Cardiac muscle cell (in vitro differentiated cells and primary cell): ENCODE results near the gene SELENOM. TPM values are rescaled to one million over a fixed set of nuclear protein-coding genes. Genes with fewer than 3 reads are reported as not detected.
A peak's percentile ranks its signal among the peaks of the same experiment; 100 is the strongest.

Source experiments
- DNase-seq, 2 donors: peaks; one replicate each; pipeline versions ENCODE4 v3.0.0 to v3.0.0-alpha.2; 2010 to 2017; ENCODE audit warnings: low read depth in 1 of 2, low spot score in 1 of 2
- H3K27ac ChIP-seq: fragments of 200-600 bp; sonication (generic); 2 replicates; pipeline ENCODE4 v1.5.1; 2016
- H3K27me3 ChIP-seq: fragments of 200-600 bp; sonication (generic); 2 replicates; pipeline ENCODE4 v1.6.0; 2016; ENCODE audit warnings: control low read depth
- H3K36me3 ChIP-seq: fragments of 200-600 bp; sonication (generic); 2 replicates; pipeline ENCODE4 v1.5.1; 2016; ENCODE audit warnings: control low read depth
- H3K4me1 ChIP-seq: fragments of 200-600 bp; sonication (generic); 2 replicates; pipeline ENCODE4 v1.8.1; 2017; ENCODE audit warnings: low read depth, mild to moderate bottlenecking, mixed run types
- H3K4me3 ChIP-seq: fragments of 200-600 bp; sonication (generic); 2 replicates; pipeline ENCODE4 v1.5.1; 2016; ENCODE audit warnings: mild to moderate bottlenecking
- H3K9me3 ChIP-seq: fragments of 200-600 bp; sonication (generic); 2 replicates; pipeline ENCODE4 v1.5.1; 2017; ENCODE audit warnings: low read depth, mild to moderate bottlenecking, control low read depth
- CTCF ChIP-seq: IDR thresholded peaks from 2 replicates; pipeline ENCODE4 v1.5.1; 2012; ENCODE audit warnings: low read depth, mild to moderate bottlenecking, low read length
- polyA plus RNA-seq: library from polyadenylated mRNA; unstranded; fragments of >200 nt; fragmentation: Nextera tagmentation; extraction: Ambion mirVana; gene quantifications from 2 replicates; pipeline ENCODE4 v1.2.1, GENCODE V29; 2016
- total RNA-seq: library from RNA; depleted of rRNA; stranded (reverse); fragments of >200 nt; gene quantifications from 2 replicates; pipeline ENCODE4 v1.2.3, GENCODE V29; 2016

The SELENOM gene
- total and polyA plus RNA-seq, 2 experiments from 2014 or later, result 84.0 to 88.8 TPM

DNA sequence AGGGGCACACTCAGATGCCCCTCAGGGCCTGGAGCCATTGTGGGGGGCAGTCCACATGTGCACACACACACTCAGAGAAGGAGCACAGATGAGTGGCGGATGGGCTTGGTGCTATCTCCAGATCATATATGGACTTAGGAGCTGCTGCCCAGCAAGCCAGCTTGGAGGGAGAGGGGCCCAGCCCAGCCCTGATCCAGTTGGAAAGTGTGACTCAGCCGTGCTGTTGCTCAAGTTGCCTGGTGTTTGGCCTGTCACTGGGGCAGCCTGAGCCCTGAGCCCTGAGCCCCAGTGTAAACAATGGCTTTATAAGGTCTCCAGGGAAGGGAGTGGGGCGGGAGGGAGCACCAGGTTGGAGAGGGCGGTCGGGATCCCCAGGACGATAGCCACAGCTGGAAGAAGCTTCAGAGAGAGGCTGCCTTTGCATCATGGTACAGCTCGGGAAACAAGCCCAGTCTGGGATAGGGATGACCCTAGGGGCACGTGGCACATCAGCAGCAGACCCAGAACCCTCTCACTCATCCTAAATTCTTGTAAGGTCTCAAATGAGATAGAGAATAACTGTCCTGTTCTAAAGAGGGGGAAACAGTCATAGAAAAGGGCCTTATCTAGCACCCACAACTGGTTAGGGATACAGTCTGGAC, 4.8 kb downstream of the SELENOM start:
- Histone ChIP-seq H3K4me1 (peaks cover 4% of the 10 kb centered on the region), H3K4me3 (no peak overlapping the region), H3K27me3 (no peaks in the 10 kb centered on the region), H3K36me3 (no peaks in the 10 kb centered on the region), H3K9me3 (no peaks in the 10 kb centered on the region), H3K27ac (peak overlapping the region; percentile 23)
- peak in 1 of 2 donors; percentile 97 for DNase-seq
- no peak for TF ChIP-seq CTCF

- no peak for DNase-seq
- no peak overlapping the region for H3K27ac ChIP-seq
- H3K9me3 ChIP-seq, result no peaks in the 10 kb centered on the region
- peaks cover 4% of the 10 kb centered on the region for H3K4me1 ChIP-seq
- no peak for TF ChIP-seq CTCF
- no peaks in the 10 kb centered on the region for H3K36me3 ChIP-seq
- no peaks in the 10 kb centered on the region for H3K27me3 ChIP-seq
- no peak overlapping the region for H3K4me3 ChIP-seq
Observed at GRCh38 chr22:31100762-31101525, 6.4 kb downstream of the SELENOM start.

DNA sequence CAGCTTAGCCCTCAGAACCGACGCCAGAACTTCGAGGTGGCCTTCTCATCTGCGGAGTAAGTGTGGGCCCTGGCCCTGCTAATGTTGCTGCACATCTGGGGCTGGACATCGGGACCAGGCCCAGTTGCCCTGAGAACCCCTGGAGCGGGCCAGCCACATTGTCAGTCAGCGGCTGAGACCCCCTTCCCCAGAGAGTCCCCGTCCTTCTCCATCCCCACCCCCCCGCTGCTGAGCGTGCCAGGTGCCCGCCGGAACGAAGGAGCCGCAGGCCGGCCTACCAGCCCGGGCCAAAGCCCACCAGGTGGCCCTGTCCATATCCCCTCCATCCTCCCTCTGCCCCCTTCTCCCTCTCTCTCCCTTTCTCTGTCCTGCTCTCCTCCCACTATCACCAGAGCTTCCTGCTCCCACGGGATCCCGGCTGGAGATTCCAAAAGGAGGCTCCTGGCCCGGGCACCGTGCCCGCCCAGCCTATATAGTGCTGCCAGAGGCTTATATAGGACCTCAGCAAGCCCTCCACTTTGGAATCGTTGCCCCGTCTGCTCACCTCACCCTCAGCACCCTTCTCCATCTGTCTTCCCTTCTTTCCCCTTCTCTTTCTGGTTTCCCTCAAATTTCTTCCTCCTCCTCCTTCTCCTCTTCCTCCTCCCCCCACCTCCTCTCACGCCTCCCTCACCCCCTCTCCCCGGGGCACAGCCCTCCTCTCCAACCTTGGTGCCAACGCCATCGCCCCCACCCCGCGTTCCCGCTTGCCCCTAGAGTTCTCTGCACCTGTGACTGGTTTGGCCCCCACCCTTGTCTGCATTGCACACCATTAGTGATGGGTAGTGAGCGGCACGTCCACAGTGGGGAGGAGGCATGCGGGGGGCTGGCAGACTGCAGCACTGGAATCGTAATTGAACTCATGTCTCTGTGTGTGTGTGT, 7.3 kb downstream of the SELENOM start:
- Histone ChIP-seq H3K27me3 (no peaks in the 10 kb centered on the region), H3K4me3 (no peak overlapping the region), H3K9me3 (no peaks in the 10 kb centered on the region), H3K27ac (no peak overlapping the region), H3K4me1 (peaks cover 4% of the 10 kb centered on the region), H3K36me3 (no peaks in the 10 kb centered on the region)
- no peak for TF ChIP-seq CTCF
- no peak for DNase-seq

DNA sequence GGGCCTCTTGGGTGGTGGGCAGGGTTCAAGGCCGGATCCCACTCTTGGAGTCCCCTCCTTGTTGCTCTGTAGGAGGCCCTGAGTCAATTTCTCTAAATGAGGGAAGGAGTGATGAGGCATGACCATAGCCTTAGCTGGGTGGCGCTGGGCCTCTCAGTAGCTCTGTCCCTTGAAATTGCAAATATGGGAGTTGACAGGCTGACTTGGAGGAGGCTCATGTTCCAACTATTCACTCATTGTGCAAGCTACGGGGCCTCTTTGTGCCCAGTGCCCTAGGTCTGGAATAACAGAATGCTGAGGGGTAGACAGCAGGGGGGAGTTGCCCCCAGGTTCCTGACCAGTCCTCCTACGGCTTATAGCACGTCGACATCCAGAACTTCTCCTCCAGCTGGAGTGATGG, 8.0 kb downstream of the SELENOM start:
- TF ChIP-seq CTCF, result no peak
- H3K4me3 ChIP-seq, result no peak overlapping the region
- no peak for DNase-seq
- H3K36me3 ChIP-seq, result no peaks in the 10 kb centered on the region
- peaks cover 4% of the 10 kb centered on the region for H3K4me1 ChIP-seq
- no peaks in the 10 kb centered on the region for H3K9me3 ChIP-seq
- H3K27ac ChIP-seq, result no peak overlapping the region
- H3K27me3 ChIP-seq, result no peaks in the 10 kb centered on the region

DNA sequence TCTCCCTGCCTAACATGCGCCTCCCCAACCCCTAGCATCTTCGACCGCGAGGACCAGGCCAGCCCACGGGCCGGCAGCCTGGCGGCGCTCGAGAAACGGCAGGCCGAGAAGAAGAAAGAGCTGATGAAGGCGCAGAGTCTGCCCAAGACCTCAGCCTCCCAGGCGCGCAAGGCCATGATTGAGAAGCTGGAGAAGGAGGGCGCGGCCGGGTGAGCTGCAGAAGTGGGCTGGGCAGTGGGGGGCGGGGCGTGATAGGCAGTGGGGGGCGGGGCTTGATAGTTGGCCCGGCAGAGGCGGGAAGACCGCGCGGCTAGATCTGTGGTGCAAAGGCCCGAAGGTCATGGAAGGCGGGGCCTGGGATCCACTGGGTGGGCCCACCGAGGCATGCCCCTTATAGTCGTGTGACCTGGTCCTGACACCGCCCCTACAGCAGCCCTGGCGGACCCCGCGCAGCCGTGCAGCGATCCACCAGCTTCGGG, 8.7 kb downstream of the SELENOM start:
- peak in 1 of 2 donors; percentile 70 for DNase-seq
- no peak for TF ChIP-seq CTCF
- Histone ChIP-seq H3K4me3 (no peak overlapping the region), H3K9me3 (no peaks in the 10 kb centered on the region), H3K4me1 (peaks cover 4% of the 10 kb centered on the region), H3K27ac (no peak overlapping the region), H3K36me3 (no peaks in the 10 kb centered on the region), H3K27me3 (no peaks in the 10 kb centered on the region)
